ENCODE measurements around the gene MYLK.
"Not testable (repeated sequence)": the region's sequence is repeated elsewhere in the genome, so short reads cannot be mapped to it uniquely, and the experiment has no call there.

The MYLK gene

DNA sequence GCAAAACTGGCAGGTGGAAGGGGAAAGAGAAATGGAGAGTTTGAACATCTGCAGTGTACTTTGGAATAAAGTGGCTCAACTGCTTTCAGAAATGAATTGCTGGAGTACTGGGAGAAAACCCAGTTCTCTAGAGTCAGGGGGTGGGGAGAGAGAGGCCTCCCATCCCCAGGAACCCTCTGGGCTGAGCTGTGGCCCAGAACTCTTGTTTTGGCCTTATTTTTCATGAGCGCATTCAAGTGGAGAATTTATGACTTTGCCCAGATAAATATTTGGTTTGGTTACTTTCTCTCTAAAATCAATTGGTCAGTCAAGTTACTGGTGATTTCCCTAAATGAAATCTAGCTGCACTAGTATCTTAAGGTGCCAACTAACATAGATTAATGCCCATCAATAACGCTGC is 270.6 kb downstream of the MYLK start:
- no peak for DNase-seq

DNA sequence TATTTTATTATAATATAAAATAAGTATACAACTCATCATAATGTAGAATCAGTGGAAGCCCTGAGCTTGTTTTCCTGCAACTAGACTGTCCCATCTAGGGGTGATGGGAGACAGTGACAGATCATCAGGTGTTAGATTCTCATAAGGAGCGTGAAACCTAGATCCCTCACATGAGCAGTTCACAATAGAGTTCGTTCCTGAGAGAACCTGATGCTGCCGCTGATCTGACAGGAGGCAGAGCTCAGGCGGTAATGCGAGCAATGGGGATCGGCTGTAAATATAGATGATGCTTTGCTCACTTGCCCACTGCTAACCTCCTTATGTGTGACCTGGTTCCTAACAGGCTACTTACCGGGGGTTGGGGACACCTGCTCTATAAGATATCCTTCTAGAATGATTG is 272.5 kb downstream of the MYLK start:
- DNase-seq, result not testable (repeated sequence)

DNA sequence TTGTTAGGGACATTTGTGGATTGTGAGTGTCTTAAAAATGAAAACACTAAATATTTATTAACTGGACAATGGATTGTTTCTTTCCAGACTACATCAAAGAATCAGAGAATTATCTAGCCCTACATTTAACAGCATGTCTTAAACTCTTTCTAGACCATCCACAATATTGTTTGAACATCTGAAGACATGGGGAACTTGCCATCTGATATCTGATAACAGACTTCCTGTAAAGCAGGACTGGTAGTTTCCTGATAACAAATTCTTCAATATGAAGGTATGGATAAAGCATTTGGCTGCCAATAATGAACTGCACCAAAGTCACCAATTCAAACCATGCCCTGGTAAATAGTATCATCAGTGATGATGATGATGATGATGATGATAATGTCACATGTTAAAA is 273.1 kb downstream of the MYLK start:
- no peak for DNase-seq

DNA sequence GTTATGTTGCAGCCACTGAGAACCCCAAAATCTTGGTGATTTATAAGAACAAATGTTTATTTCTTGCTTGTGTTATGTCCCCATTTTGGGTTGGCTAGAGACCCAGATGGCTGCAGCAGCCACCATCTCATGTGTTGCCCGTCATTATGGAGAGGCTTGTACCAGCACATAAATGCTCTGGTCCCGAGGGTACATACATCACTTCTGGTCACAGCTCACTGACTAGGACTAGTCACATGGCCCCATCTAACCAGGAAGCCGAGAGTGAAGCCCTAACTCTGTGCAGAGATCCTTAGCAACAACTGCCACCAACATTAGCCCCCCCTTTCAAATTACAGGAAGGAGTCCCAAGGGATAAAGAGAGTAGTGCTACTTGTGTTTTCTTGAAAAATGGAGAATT is 273.8 kb downstream of the MYLK start:
- no peak for DNase-seq

DNA sequence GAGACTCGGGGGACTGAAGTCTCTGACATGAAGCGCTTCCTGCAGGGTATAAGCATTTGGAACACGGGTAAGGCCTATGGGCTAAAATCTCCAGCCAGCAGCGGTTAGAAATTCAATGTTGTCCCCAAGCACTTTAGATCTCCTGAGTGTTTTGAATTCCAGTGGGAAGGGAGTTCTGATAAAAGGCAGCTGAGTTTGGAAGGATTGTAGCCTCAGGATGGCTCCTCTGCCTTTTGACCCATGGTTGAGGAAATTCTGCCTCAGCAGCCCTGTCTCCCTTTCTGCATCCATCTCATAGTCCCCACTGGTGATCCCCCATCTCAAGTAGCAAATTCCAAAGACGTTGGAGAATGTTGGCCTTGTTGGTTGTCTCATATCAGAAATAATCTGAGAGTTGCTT is 275.1 kb downstream of the MYLK start:
- no peak for DNase-seq

DNA sequence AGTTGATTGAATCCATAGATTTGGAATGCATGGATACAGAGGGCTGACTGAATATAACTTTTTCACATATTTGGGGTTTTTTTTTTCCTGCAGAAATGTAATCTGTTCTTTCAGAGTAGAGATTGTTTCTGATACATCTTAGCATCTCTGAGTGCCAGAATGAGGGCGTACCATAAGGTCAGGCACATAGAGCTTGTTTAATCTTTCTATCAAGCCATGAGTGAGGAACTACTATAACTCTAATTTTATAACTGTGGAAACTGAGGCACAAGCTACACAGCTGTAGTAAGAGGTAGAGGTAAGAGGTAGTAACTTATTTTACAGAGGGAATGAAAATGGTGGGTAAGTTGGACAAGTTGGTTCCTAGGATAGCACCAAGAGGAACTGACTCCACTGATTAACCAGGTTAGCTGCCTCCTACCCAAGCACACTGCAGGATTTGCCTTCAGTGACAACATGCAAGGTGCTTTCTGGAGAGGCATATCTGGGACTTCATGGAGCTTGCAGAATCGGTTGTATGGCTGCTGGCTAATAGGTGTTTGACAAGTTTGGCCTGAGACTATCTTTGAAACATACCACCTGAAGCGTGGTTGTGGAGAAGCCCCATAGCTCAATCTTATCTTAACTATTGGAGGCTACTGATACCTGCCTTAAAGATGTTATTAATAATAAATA is 275.7 kb downstream of the MYLK start:
- DNase-seq, result no peak

DNA sequence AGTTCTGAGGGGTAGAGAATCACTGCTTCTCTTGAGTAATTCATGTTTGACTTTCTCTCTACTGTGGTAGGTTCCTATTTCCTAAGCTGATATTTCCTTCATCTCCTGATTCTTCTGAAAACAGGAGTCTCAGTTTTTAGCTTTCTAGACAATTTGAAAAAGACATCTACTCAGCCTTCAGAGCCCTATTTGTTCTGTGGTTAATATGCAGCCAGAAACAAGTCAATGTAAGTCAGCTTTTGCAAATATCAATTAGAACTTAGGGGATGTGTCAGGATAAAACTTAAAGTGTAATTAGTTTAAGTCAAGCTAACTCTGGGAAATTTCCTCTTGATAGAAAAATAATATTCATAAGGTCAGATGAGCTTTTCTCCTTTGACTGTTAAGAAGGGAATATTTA is 277.6 kb downstream of the MYLK start:
- no peak for DNase-seq

DNA sequence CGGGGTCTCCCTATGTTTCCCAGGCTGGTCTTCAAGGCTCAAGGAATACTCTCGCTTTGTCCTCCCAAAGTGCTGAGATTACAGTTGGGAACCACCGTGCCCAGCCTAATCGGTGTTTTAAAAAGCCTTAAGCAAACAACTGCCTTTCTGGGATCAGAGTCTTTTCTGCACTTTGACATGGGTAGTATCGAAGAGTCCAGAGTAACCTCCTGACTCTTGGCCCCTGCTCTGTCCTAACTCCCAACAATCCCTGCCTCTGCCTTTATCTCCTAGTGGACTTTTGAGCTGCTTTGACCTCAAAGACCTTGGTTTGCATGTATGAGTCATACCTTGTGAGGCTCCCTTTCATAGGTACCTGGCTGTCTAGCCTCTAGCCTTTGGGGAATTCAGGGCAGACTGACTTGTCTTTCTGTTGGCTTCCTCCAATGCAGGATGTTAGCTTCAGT is 278.3 kb downstream of the MYLK start:
- DNase-seq, result no peak

DNA sequence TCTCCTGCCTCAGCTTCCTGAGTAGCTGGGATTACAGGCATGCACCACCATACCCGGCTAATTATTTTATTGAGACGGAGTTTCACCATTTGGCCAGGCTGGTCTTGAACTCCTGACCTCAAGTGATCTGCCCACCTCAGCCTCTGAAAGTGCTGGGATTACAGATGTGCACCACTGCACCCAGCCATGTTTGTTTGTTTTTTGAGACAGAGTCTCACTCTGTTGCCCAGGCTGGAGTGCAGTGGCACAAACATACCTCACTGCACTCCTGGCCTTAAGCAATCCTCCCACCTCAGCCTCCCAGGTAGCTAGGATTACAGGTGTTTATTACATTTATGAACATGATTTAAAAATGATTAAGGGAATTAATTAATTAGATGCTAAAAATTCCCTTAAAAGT is 281.0 kb downstream of the MYLK start:
- DNase-seq, result not testable (repeated sequence)

DNA sequence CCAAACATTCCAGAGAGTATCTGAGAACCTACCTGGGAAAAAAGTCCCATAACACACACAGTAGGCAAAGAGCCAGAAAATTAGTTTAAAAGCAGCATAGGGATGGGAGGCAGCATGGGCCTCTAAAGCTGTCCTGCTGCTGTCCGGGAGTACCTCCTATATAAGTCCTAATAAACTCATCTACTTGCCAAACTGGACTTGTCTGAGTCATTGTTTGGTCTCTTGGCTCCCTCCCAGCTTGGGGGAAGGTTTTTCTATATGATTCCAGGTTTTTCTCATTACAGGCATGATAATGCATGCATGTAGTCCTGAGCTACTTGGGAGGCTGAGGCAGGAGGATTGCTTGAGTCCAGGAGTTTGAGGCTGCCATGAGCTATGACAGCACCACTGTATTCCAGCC is 281.8 kb downstream of the MYLK start:
- DNase-seq, result no peak

DNA sequence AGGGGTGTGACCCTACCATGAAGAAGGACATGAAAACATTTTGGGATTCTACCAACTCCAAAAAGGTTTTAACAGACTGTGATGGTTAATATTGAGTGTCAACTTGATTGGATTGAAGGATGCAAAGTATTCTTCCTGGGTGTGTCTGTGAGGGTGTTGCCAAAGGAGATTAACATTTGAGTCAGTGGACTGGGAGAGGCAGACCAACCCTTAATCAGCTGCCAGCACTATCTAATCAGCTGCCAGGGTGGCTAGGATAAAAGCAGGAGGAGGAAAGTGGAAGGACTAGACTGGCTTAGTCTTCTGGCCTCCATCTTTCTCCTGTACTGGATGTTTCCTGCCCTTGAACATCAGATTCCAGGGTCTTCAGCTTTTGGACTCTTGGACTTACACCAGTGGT is 283.3 kb downstream of the MYLK start:
- DNase-seq, result not testable (repeated sequence)

DNA sequence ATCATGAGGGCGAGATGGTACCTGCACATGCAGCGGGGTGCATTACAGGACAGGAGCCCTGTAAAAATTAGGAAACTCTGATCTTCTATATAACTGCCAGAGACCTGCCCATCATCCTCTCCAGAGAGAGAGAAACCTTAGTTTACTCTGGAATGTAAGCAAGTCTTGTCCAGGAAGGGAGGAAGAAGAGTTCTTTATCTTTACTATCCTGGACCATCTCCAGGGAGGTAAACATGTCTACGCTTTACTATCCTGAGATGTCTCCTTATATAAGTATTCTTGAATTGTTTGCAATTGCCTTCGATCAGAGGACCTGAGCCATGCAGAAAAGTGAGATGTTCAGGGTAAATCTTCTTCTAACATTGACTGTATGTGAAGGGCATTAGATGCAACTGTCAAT is 286.6 kb downstream of the MYLK start:
- DNase-seq, result no peak

DNA sequence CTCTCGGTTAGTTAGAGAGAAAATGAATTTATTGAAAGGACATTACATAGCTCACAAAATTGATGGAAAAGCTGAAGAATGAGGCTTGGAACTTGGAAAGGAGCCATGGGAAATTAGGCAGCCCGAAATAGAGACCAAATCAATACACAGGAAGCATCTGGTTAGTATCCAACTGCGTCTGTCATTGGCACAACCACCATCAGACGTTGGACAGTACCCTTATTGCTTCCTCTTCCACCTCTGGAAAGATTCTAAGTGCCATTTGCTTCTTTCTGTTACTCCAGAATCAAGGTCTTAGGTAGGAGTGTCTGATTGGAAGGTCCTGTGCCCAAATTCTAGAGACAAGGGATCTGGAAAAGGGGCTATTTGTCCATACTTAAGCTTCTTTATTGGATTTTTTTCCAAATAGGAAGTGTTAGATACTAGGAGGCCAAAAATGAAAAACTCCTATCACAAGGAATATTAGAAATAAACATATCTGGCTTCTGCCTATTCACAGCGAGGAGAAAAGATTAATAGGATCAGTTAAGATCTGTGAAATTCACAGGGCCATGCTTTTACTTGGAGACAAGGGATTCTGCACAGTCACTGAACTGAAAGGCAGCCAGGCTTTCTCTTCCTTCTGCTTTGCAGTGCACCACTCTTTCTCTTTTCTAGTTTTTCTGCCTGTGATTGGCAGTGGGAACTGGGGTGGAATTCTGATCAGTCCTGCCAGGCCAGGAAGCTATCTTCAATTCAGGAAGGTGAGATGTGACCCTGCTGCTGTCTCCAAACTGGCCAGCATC is 288.5 kb downstream of the MYLK start:
- no peak for DNase-seq

DNA sequence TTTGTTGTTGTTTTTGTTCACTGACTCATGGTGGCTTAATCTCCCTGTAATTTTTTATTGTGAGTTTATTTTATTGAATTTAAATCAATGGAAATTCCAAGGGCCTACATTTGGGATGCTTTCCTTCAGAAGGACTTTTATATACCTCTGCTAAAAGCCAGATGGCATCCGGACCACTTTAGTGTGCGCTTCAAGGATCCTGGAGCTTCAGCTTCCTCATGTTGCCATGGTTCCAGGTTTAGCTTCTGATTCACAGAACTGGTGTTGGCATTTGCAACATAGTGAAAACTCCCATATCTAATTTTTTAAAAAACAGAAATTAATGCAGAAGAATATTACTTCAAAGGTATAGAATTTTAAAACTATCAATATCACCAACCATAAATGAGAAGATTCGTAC is 290.8 kb downstream of the MYLK start:
- no peak for DNase-seq

DNA sequence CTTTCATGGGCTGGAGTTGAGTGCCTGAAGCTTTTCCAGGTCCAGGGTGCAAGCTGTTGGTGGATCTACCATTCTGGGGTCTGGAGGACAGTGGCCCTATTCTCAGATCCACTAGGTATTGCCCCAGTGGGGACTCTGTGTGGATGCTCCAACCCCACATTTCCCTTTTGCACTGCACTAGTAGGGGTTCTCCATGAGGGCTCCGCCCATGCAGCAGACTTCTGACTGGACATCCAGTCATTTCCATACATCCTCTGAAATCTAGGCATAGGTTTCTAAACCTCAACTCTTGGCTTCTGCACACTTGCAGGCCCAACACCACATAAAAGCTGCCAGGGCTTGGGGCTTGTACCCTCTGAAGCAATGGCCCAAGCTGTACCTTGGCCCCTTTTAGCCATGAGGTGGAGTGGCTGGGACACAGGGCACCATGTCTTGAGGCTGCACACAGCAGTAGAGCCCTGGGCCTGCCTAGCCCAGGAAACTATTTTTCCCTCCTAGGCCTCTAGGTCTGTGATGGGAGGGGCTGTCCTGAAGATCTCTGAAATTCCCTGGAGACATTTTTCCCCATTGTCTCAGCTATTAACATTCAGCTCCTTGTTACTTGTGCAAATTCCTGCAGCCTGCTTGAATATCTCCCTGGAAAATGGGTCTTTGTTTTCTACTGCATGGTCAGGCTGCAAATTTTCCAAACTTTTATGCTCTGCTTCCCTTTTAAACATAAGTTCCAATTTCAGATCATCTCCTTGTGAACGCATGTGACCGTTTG is 293.3 kb downstream of the MYLK start:
- peak in 1 of 5 experiments; percentile 11 for DNase-seq

DNA sequence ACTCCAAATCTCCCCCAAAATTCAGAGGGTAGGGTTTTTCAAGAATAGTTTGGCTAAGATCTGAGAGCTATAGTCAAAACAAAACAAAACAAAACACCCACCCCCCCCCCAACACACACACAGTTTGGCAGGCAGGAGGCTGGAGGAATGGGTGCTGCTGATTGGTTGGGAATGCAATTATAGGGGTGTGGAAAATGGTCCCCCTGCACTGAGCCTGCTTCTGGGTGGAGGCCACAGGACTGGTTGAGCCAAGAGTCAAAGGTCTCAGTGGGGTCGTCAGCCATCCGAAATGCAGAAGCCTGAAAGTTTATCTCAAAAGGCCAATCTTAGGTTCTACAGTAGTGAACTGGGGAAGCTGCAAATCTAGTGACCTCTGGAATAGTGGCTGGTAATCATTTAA is 296.7 kb downstream of the MYLK start:
- DNase-seq, result no peak

DNA sequence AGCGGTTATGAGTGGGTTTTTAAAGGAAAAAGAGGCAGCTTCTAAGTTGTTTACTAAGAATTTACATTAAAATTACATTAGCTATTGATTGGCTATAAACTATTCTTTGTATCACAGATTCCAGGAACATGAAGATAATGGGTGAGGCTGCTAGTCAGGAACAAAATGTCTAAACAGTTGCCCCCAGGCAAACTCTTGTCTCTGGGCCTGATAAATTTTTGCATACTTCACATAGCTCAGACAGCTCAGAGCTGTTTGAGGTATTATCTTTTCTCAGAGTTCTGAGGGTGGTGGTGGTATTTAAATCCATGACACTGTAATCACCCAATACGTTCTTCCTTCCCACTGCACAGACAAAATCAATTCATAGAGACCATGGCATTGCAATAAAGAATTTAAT is 297.2 kb downstream of the MYLK start:
- no peak for DNase-seq

DNA sequence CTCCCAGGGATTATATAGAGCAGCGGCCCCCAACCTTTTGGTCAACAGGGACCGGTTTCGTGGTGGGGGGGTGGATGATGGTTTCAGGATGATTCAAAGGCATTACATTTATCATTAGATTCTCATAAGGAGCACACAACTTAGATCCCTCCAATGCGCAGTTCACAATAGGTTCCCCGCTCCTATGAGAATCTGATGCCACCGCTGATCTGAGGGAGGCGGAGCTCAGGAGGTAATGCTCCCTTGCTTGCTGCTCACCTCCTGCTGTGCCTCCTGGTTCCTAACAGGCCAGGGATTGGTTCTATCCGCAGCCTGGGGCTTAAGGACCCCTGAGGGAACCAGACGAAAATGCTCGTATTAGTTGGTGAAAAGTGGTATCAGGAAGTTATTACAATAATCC is 298.0 kb downstream of the MYLK start:
- peak in 2 of 5 experiments; percentile 14 to 63 for DNase-seq

DNA sequence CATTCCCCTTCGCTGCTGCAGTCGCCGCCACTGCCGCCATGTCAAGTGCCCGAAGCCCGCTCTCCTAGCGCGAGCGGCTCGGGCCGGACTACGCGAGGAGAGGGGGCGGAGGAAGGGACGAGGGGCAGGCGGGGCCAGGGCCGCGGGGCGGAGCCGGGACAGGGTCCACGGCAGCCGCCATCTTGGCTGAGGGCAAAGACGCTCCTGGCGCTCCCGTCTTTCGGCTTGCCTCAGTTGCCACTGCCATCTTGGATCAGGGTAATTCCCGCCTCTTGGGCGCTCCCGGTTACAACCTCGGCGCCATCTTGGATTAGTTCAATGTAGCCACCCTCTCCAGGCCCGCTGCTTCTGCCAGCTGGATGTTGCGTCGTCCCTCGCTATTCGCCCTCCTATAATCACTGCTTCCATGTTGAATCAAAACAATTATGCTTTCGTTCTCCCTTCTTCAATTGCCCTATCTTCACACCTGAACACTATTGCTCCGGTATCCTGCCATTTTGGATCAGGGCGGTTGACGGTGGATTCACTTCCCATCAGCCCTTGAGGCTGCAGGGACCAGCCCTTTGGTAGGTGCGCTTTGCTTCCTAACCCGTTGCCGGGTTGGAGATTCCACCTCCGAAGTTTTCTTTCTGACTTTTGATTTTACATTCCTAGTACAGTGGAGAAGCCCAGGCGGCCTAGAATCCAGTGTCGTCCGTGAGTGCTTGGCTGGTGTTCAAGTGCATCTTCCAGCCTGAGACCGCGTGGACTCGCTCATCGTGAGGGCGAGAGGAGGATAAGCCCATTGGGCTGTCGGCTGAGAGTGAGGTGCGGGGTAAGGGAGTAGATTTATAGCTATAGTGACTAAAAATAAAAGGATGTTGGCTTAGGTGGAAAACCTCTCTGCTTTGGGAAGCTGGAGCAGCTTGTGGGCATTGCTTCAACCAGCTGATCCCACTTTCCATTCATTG is 298.9 kb downstream of the MYLK start, which contains the start of gene HACD2:
HACD2 (minus strand) TSS at position 66 of the 950 bp plus-strand sequence; CDS start at position 40, 26 bp downstream.
- peak; percentile 89 to 98 (median 91) for DNase-seq

DNA sequence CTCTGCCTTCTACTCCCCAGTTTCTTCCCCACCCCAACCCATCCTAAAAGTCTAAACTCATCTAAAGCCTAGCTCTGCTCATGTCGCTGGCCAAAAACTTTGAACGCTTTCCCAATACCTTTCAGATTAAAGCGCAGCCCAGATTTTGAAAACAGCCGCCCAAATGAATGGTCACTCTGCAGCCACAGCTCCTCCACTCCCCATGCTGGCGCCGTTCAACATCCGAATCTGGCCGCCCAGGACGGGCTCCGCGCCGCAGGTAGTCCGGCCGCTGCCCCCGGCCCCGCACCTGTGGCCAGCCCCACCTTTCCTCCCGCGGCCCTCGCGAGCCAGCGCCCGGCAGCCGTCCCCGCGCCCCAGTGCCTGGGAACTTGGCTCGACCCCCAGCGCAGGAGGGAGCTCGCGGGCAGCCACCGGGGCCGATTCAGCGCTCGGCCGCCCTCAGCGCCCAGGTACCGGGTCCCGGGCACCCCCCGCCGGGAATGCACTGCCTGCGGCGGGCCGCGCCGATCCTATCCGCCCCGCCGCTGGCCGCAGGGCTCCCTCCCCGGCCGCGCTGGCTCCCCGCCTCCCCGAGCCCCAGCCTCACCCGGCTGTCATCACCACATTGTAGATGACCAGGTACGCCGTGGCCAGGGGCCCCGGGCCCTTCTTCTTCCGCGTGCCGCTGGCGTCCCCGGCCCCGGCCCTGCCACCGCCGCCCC is 299.7 kb downstream of the MYLK start:
- DNase-seq, result peak in 2 of 5 experiments; percentile 5 to 17

DNA sequence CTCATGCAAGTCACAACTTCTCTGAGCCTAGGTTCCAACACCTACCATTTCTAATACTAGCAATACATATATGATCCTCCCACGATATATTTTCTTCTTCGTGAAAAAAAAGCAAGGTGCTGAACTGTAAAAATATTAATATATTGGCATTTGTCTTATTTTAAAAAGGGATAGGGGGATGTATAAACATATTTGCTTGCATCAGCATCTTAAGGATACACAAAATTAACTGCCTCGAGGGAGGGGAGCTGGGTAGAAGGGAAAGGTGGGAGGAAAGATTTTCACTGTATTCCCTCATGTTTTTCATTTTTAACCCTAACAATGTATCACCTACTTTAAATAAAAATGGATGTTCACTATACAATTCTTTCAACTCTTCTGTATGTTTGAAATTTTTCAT is 300.6 kb downstream of the MYLK start:
- no peak for DNase-seq

DNA sequence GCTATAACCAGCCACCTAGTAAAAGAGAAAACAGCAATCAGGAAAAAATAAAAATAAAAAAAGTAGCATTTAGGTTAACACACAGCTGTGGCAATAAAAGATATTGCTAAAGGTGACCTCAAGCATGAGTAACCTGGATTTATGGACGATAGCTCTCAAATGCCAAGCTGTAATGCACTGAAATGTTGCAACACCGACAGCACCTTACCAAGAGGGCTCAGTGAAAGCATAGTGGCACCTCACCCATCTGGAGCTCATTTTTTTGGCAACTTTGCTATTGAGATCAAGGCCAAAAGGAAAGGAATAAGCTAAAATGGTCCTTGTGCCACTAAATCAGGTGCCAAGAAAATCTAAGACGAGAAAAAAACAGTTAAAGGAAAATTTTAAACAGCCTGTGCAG is 301.8 kb downstream of the MYLK start:
- DNase-seq, result no peak

All from T-helper 2 cell (primary cell).